Activated CD8-positive, alpha-beta T cell treated with anti-CD3 and anti-CD28 coated beads for 36 hours (primary cell): ENCODE measurements around the gene RAI1. TPM values are rescaled to one million over a fixed set of nuclear protein-coding genes. Genes with fewer than 3 reads are reported as not detected.

Experiments
- ATAC-seq: fragments of 200-7000 bp; cut with Tn5 transposase; one replicate; pipeline ENCODE4 v1.10.0; 2021; ENCODE audit warnings: mild to moderate bottlenecking, moderate library complexity
- CTCF ChIA-PET: fragments of 350-600 bp; sonication (Branson Sonifier 250); formaldehyde crosslinking; loops from one replicate; lab custom pipeline; 2021; ENCODE audit warnings: antibody characterized with exemption; lab: Charles Lee
- POLR2A ChIA-PET: fragments of 350-600 bp; sonication (Branson Sonifier 250); formaldehyde crosslinking; loops from one replicate; lab custom pipeline; 2021; ENCODE audit warnings: antibody characterized with exemption; lab: Charles Lee
- DNase-seq: peaks from one replicate; pipeline ENCODE4 v3.0.0-alpha.2; 2020
- H3K27ac Mint-ChIP-seq: one replicate; pipeline ENCODE4 v1.8.0; 2021; ENCODE audit warnings: mild to moderate bottlenecking, mixed read lengths
- H3K27me3 Mint-ChIP-seq: one replicate; pipeline ENCODE4 v1.8.0; 2021; ENCODE audit warnings: mixed read lengths
- H3K36me3 Mint-ChIP-seq: one replicate; pipeline ENCODE4 v1.8.0; 2021; ENCODE audit warnings: low read depth, mixed read lengths
- H3K4me1 Mint-ChIP-seq: one replicate; pipeline ENCODE4 v1.8.0; 2021; ENCODE audit warnings: low read depth, mixed read lengths
- H3K4me3 Mint-ChIP-seq: one replicate; pipeline ENCODE4 v1.8.0; 2021; ENCODE audit warnings: mild to moderate bottlenecking, moderate library complexity, mixed read lengths
- H3K9me3 Mint-ChIP-seq: one replicate; pipeline ENCODE4 v1.8.0; 2021; ENCODE audit warnings: mixed read lengths
- CTCF ChIP-seq: fragments of 200-600 bp; IDR thresholded peaks from one replicate; pipeline ENCODE4 v1.8.0; 2022; ENCODE audit warnings: antibody characterized with exemption, mild to moderate bottlenecking
- intact Hi-C: fragments of 100-400 bp; cut with micrococcal nuclease; formaldehyde crosslinking; loops from one replicate; pipeline ENCODE4 v1.10.0; 2022
- total RNA-seq, 2 experiments: library from RNA; stranded (reverse); gene quantifications; one replicate each; pipeline ENCODE4 v1.2.3, GENCODE V29; 2021

RAI1 gene
- total RNA-seq, 2 experiments from 2014 or later: 18.1 to 20.3 TPM

DNA sequence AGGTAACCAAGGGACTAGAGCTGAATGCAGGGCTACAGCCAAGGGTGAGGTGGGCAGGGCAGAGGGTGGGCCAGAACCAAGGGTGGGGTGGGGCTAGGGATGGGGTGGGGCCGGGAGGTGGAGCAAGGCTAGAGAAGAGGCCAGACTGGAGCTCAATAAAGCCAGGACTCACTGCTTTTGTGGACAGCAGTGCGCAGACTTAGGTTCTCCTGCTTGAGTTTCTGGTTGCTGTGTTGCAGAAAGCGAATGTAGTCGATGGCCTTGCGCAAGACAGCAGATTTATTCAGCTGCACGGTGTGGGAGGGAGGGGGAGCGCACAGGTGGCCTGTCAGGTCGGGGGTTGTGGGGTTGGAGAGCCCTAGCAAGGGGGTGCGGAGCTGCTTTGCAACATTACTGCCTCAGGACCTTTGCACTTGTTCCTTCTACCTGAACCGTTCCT, 136.8 kb downstream of the RAI1 start:
- POLR2A ChIA-PET: interaction anchor here (0.9 to 22.2 kb wide), 6 partner anchors 9 to 136 kb away, joined by 3 to 617 read pairs (median 6); partner anchors contain the start of gene SREBF1
- Mint-ChIP-seq H3K36me3 (peaks cover 58% of the 10 kb centered on the region), H3K27me3 (no peaks in the 10 kb centered on the region), H3K4me1 (peaks cover 48% of the 10 kb centered on the region), H3K9me3 (no peaks in the 10 kb centered on the region), H3K4me3 (no peak overlapping the region), H3K27ac (no peak overlapping the region)
- ATAC-seq: no peak
- DNase-seq: no peak
- intact Hi-C loops: loop anchor here (5.0 kb wide), 1 partner anchor 34 kb away; no protein-coding TSS in a partner anchor
- CTCF ChIA-PET: interaction anchor here (1.0 kb wide), 1 partner anchor 42 kb away, joined by 5 read pairs; no protein-coding TSS in a partner anchor
- no peak for TF ChIP-seq CTCF

DNA sequence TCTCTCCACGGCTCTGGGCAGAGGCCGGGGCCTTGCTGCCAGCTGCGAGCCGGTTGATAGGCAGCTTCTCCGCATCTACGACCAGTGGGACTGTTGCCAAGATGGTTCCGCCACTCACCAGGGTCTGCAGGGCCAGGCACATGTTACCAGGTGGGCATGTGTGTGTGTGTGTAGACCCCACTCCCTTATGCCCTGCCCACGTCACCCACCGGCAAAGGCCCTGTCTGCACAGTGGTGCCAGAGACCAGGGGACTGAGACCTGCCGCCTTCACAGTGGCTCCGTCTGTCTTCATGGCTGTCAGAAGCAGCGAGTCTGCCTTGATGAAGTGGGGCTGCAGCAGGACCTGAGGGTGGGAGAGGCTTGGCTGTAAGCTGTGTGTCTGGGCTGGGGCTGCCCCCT, 137.9 kb downstream of the RAI1 start:
- H3K4me1 Mint-ChIP-seq: peaks cover 53% of the 10 kb centered on the region
- H3K9me3 Mint-ChIP-seq: no peaks in the 10 kb centered on the region
- ChIA-PET CTCF (no interaction called here), POLR2A (interaction anchor here (1.0 to 22.2 kb wide), 4 partner anchors 10 to 30 kb away, joined by 3 to 617 read pairs (median 141); partner anchors contain the start of gene SREBF1)
- H3K27ac Mint-ChIP-seq: no peak overlapping the region
- no peak for TF ChIP-seq CTCF
- peaks cover 57% of the 10 kb centered on the region for H3K36me3 Mint-ChIP-seq
- no peaks in the 10 kb centered on the region for H3K27me3 Mint-ChIP-seq
- H3K4me3 Mint-ChIP-seq: no peak overlapping the region
- intact Hi-C loops: loop anchor here (5.0 kb wide), 1 partner anchor 33 kb away; no protein-coding TSS in a partner anchor
- ATAC-seq: no peak
- no peak for DNase-seq

- ChIA-PET POLR2A (interaction anchor here (1.4 to 22.2 kb wide), 4 partner anchors 8 to 34 kb away, joined by 3 to 617 read pairs (median 146); partner anchors contain the start of gene SREBF1), CTCF (interaction anchor here (1.1 to 2.0 kb wide), 9 partner anchors 11 to 218 kb away, joined by 3 to 11 read pairs (median 4); partner anchors contain the start of gene SREBF1)
- intact Hi-C loops: loop anchor here (5.0 kb wide), 1 partner anchor 33 kb away; no protein-coding TSS in a partner anchor
- H3K4me1 Mint-ChIP-seq: peaks cover 58% of the 10 kb centered on the region
- no peaks in the 10 kb centered on the region for H3K9me3 Mint-ChIP-seq
- no peak for TF ChIP-seq CTCF
- peak; percentile 71 for ATAC-seq
- peaks cover 57% of the 10 kb centered on the region for H3K36me3 Mint-ChIP-seq
- H3K27ac Mint-ChIP-seq: peak overlapping the region; percentile 84
- peak overlapping the region; percentile 25 for H3K4me3 Mint-ChIP-seq
- DNase-seq: peak; percentile 97
- no peaks in the 10 kb centered on the region for H3K27me3 Mint-ChIP-seq
Measured at GRCh38 chr17:17819561-17819995, 138.3 kb downstream of the RAI1 start.

DNA sequence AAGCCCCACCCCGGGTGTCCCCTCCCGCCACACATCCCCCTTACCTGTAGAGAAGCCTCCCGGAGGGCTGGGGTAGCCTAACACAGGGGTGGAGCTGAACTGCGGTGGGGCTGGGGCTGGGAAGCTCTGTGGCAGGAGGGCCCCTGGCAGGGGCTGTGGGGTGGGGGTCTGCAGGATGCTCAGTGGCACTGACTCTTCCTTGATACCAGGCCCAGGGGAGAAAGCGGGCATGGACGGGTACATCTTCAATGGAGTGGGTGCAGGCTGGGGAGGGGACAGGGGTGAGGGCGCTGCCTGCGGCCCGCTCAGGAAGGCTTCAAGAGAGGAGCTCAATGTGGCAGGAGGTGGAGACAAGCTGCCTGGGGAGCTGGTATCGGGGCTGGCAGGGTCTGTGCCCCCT, 138.8 kb downstream of the RAI1 start:
- no peak for DNase-seq
- ATAC-seq: no peak
- intact Hi-C loops: no loop called here
- no peak for TF ChIP-seq CTCF
- Mint-ChIP-seq H3K9me3 (no peaks in the 10 kb centered on the region), H3K4me1 (peaks cover 63% of the 10 kb centered on the region), H3K4me3 (peak overlapping the region; percentile 25), H3K27me3 (no peaks in the 10 kb centered on the region), H3K27ac (peak overlapping the region; percentile 84), H3K36me3 (peaks cover 57% of the 10 kb centered on the region)
- CTCF ChIA-PET: interaction anchor here (1.1 to 2.5 kb wide), 13 partner anchors 7 to 218 kb away, joined by 3 to 11 read pairs (median 5); partner anchors contain the start of gene SREBF1
- POLR2A ChIA-PET: interaction anchor here (0.6 to 22.2 kb wide), 8 partner anchors 8 to 138 kb away, joined by 3 to 617 read pairs (median 3); partner anchors contain the start of gene SREBF1
